ENCODE results near the gene INAFM2. TPM values are rescaled to one million over a fixed set of nuclear protein-coding genes. Genes with fewer than 3 reads are reported as not detected.

INAFM2 gene
- total and polyA plus RNA-seq, 9 of the 15 experiments (the other 6 are each of a cell fraction or from before 2014, with no cell fraction given): 11.8 to 43.1 (median 27.2) TPM

GRCh38 chr15:40323239-40323952 is at the start of gene INAFM2 (continued):
- TF ChIP-seq ZBTB40 (IDR thresholded peaks at IDR 0.05) (no peak), ZBTB40 (CRISPR knock-in tag; IDR thresholded peaks at IDR 0.05) (peak; percentile 61; the same call in 1 of the 2 replicates), HMG20B (CRISPR knock-in tag; IDR thresholded peaks at IDR 0.05) (no peak), PRDM10 (IDR thresholded peaks at IDR 0.05; ENCODE audit: partially characterized antibody) (peak; percentile 50), U2AF1 (optimal IDR thresholded peaks at IDR 0.05; ENCODE audit: low read depth, low read length) (peak; percentile 36), ZNF507 (tag; conservative IDR thresholded peaks at IDR 0.05) (no peak), CEBPG (CRISPR knock-in tag; IDR thresholded peaks at IDR 0.05) (no peak; the same call in 1 of the 2 replicates), CEBPG (tag; conservative IDR thresholded peaks at IDR 0.05 in 1 of 2, IDR thresholded peaks at IDR 0.05 in 1 of 2) (no peak), ZNF444 (CRISPR knock-in tag; IDR thresholded peaks at IDR 0.05) (no peak), CHD4 (IDR thresholded peaks at IDR 0.05; ENCODE audit: insufficient read depth, insufficient replicate concordance, low read depth, low read length, poor library complexity, severe bottlenecking) (no peak), CTBP1 (IDR thresholded peaks at IDR 0.05; ENCODE audit: borderline replicate concordance) (peak; percentile 98)

All from K562 (cell line).